Lower lobe of right lung (tissue), 2 donors: Measurements from ENCODE around the gene SGTB. TPM values are rescaled to one million over a fixed set of nuclear protein-coding genes. Genes with fewer than 3 reads are reported as not detected.

Source experiments
- ATAC-seq, 2 donors: fragments of 200-7000 bp; cut with Tn5 transposase; one replicate each; pipeline ENCODE4 v1.9.1; 2020 to 2022; ENCODE audit warnings: mild to moderate bottlenecking in 2 of 2, moderate library complexity in 2 of 2
- DNase-seq: peaks from one replicate; pipeline ENCODE4 v3.0.0-alpha.2; 2020
- H3K27ac ChIP-seq: fragments of 200-600 bp; one replicate; pipeline ENCODE4 v1.8.0; 2022
- H3K27me3 ChIP-seq: fragments of 200-600 bp; one replicate; pipeline ENCODE4 v1.8.0; 2022; ENCODE audit warnings: low read depth
- H3K36me3 ChIP-seq: fragments of 200-600 bp; one replicate; pipeline ENCODE4 v1.8.0; 2022; ENCODE audit warnings: mild to moderate bottlenecking
- H3K4me1 ChIP-seq: fragments of 200-600 bp; one replicate; pipeline ENCODE4 v1.8.0; 2022
- H3K4me3 ChIP-seq: fragments of 200-600 bp; one replicate; pipeline ENCODE4 v1.8.0; 2022; ENCODE audit warnings: mild to moderate bottlenecking
- H3K9me3 ChIP-seq: fragments of 200-600 bp; one replicate; pipeline ENCODE4 v1.8.0; 2022
- CTCF ChIP-seq: fragments of 200-600 bp; IDR thresholded peaks from one replicate; pipeline ENCODE4 v1.8.0; 2022; ENCODE audit warnings: antibody characterized with exemption, mild to moderate bottlenecking
- intact Hi-C: fragments of 100-400 bp; cut with DNase I; formaldehyde crosslinking; loops from one replicate; pipeline ENCODE4 v1.11.0; 2022
- long read RNA-seq: library from polyadenylated mRNA; unstranded; transcript quantifications from one replicate; pipeline ENCODE4 v2.0.0, GENCODE V29; 2021
- total RNA-seq: library from RNA; stranded (reverse); fragmentation: NEBNext Ultra II Directional; extraction: Animal tissue kit (Norgen Biotek cat#: 25700); gene quantifications from one replicate; pipeline ENCODE4 v1.2.1, GENCODE V29; 2021
- donor health status: DM: no; HTN: yes; CAD: no; lungs with severe emphysema.

The SGTB gene
- 9.2 TPM for total RNA-seq
- long read RNA-seq, full-length matches to known transcripts = 5 of 5 reads
- long read RNA-seq, partial matches to known transcripts = 0 of 5 reads
- long read RNA-seq, other reads (novel, unspliced or antisense) = 0 of 5 reads

GRCh38 chr5:65721720-65722574, at the start of gene SGTB, which contains the start of gene NLN:
Gene SGTB (minus strand): TSS chr5:65722109. CDS start chr5:65720807, 1,302 bp downstream.
Gene NLN (plus strand): TSS chr5:65722205. CDS start chr5:65722374, 169 bp downstream.
- no peak for TF ChIP-seq CTCF
- Histone ChIP-seq H3K36me3 (no peaks in the 10 kb centered on the region), H3K27me3 (no peaks in the 10 kb centered on the region), H3K27ac (peak within 1 kb of the TSS; percentile 84), H3K4me3 (peak within 1 kb of the TSS; percentile 96), H3K9me3 (no peaks in the 10 kb centered on the region), H3K4me1 (peaks cover 13% of the 10 kb centered on the region)
- peak; percentile 100 for ATAC-seq
- peak; percentile 91 for DNase-seq
- intact Hi-C loops = no loop called here

GRCh38 chr5:65771266-65771665, 49.4 kb upstream of the SGTB start:
- Histone ChIP-seq H3K27ac (no peak overlapping the region), H3K4me1 (no peaks in the 10 kb centered on the region), H3K4me3 (no peak overlapping the region), H3K36me3 (no peaks in the 10 kb centered on the region), H3K9me3 (no peaks in the 10 kb centered on the region), H3K27me3 (no peaks in the 10 kb centered on the region)
- ATAC-seq (no peak), DNase-seq (no peak)
- intact Hi-C loops = no loop called here
- no peak for TF ChIP-seq CTCF

GRCh38 chr5:65769539-65769938, 47.6 kb upstream of the SGTB start:
- ATAC-seq = no peak

GRCh38 chr5:65768723-65769346, 46.9 kb upstream of the SGTB start:
- intact Hi-C loops = no loop called here
- Histone ChIP-seq H3K27me3 (no peaks in the 10 kb centered on the region), H3K36me3 (no peaks in the 10 kb centered on the region), H3K27ac (no peak overlapping the region), H3K4me3 (no peak overlapping the region), H3K9me3 (no peaks in the 10 kb centered on the region), H3K4me1 (no peaks in the 10 kb centered on the region)
- DNase-seq (no peak), ATAC-seq (no peak)
- TF ChIP-seq CTCF = no peak

More at GRCh38 chr5:65769539-65769938, 47.6 kb upstream of the SGTB start:
- no peak for TF ChIP-seq CTCF
- H3K9me3 ChIP-seq = no peaks in the 10 kb centered on the region
- intact Hi-C loops = no loop called here
- H3K36me3 ChIP-seq = no peaks in the 10 kb centered on the region
- no peak for DNase-seq
- H3K27me3 ChIP-seq = no peaks in the 10 kb centered on the region
- H3K4me1 ChIP-seq = no peaks in the 10 kb centered on the region
- H3K4me3 ChIP-seq = no peak overlapping the region
- H3K27ac ChIP-seq = no peak overlapping the region

- Histone ChIP-seq H3K9me3 (no peaks in the 10 kb centered on the region), H3K27ac (no peak overlapping the region), H3K27me3 (no peaks in the 10 kb centered on the region), H3K36me3 (no peaks in the 10 kb centered on the region), H3K4me1 (no peaks in the 10 kb centered on the region), H3K4me3 (no peak overlapping the region)
- intact Hi-C loops = no loop called here
- DNase-seq (no peak), ATAC-seq (no peak)
- TF ChIP-seq CTCF = no peak
These were observed 45.7 kb upstream of the SGTB start for GRCh38 chr5:65767565-65767964.
